ENCODE measurements around the gene CSNK1G3. TPM values are rescaled to one million over a fixed set of nuclear protein-coding genes. Genes with fewer than 3 reads are reported as not detected.

CSNK1G3 gene
- total RNA-seq, 4 donors from 2014 or later, result 17.4 to 82.6 (median 42.5) TPM

DNA sequence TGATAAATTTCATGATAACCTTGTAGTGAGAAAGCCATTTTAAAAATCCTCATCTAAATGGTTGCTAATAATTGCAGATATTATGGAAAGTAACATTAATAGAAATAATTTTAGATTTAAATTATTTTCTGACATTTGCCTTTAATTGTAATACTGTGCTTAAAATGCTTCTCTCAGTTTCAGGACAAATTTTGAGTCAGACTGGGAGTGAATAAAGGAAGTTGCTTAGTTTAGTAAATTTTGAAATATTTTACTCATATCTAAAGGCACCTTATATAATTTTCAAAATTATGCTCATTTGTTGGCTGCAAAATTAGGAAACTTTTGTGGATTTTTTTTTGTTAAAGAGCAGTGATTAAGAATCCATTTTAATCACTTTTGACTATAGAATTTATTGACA lies 93.8 kb downstream of the CSNK1G3 start:
- H3K27me3 ChIP-seq, result no peaks in the 10 kb centered on the region
- no peak for TF ChIP-seq POLR2A (IDR thresholded peaks at IDR 0.05)
- TF ChIP-seq, protein P1, sequence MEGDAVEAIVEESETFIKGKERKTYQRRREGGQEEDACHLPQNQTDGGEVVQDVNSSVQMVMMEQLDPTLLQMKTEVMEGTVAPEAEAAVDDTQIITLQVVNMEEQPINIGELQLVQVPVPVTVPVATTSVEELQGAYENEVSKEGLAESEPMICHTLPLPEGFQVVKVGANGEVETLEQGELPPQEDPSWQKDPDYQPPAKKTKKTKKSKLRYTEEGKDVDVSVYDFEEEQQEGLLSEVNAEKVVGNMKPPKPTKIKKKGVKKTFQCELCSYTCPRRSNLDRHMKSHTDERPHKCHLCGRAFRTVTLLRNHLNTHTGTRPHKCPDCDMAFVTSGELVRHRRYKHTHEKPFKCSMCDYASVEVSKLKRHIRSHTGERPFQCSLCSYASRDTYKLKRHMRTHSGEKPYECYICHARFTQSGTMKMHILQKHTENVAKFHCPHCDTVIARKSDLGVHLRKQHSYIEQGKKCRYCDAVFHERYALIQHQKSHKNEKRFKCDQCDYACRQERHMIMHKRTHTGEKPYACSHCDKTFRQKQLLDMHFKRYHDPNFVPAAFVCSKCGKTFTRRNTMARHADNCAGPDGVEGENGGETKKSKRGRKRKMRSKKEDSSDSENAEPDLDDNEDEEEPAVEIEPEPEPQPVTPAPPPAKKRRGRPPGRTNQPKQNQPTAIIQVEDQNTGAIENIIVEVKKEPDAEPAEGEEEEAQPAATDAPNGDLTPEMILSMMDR (IDR thresholded peaks at IDR 0.05), result no peak
- DNase-seq, result no peak
- H3K9me3 ChIP-seq, result no peaks in the 10 kb centered on the region
- peaks cover 0 to 22% (median 0%) of the 10 kb centered on the region in 3 donors for H3K36me3 ChIP-seq
- intact Hi-C loops (cut with DNase I), result no loop called here
- no peak overlapping the region for H3K4me3 ChIP-seq
- no peak overlapping the region for H3K27ac ChIP-seq
- H3K4me1 ChIP-seq, result no peaks in the 10 kb centered on the region

DNA sequence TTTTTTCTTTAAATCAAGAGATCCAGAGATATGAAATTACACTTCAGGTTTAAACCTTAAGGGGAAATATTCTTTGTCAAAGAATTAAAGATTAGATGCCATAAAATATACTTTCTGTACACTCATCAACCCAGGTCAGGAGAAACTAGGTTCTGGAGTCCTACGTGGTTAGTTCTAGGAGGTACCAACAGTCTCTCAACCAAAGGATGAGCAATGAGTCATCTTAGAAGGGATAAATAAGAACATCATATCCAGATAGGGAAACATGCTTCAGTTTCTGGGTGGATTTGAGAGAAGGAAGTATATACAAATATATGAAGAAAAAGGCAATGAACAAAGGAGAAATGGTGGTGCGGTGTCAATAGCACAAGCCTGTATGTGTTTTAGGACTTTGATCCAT lies 98.2 kb downstream of the CSNK1G3 start:
- WGBS, 2 donors, result 87 to 95% methylated on average over 2 of the region's 2 CpGs
- intact Hi-C loops (cut with DNase I), result no loop called here
- Histone ChIP-seq H3K36me3 (peaks cover 0 to 26% (median 0%) of the 10 kb centered on the region in 3 donors), H3K4me3 (no peak overlapping the region), H3K4me1 (no peaks in the 10 kb centered on the region), H3K27ac (no peak overlapping the region), H3K9me3 (no peaks in the 10 kb centered on the region), H3K27me3 (no peaks in the 10 kb centered on the region)
- TF ChIP-seq, protein P1 (IDR thresholded peaks at IDR 0.05), result no peak
- no peak for TF ChIP-seq POLR2A (IDR thresholded peaks at IDR 0.05)
- DNase-seq, result no peak

DNA sequence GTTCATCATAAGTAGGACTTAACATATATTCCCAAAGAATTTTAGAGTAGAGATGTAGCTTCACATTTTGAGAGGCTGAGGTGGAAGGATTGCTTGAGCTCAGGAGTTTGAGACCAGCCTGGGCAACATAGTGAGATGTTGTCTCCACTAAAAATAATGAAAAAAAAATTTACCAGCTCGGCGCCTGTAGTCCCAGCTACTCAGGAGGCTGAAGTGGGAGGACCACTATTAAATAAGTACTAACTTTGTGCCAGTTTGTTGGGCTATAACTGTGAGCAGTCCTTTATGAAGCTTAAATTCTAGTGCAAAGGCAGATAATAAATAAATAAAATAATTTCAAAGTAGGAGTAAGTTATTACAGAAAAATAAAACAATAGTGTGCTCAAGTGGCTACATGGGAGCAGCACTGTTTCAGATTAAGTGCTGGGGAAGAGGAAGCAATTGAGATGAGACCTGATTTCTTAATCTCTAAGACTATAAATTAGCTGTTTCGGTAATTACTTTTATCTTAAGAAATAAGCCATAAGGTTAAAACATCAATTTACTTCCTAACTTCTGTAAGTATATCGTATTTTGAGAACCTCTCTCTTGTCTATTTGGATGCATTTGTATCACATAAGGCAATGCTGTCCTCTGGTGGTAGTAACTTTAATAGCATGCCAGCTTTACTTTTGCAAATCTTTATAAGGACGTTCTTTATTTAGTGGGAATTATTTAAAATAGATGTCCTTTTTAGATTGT lies 98.9 kb downstream of the CSNK1G3 start:
- no peak for TF ChIP-seq POLR2A (IDR thresholded peaks at IDR 0.05)
- TF ChIP-seq, protein P1 (IDR thresholded peaks at IDR 0.05), result peak; percentile 86 to 98 (median 96)

DNA sequence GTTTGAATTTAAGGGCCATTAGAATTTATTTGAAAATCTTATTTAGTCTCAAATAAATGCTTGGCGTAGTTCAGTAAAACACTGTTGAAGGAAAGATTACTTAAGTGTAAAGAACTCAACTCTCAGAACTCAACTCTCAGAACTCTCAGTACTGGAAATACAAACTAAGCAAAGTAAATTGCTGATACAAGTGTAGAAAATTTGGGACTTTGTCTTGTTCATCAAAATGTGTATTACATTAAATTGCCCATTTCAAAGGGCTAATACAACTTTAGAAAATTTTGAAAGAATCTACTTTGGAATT lies 99.4 kb downstream of the CSNK1G3 start:
- H3K36me3 ChIP-seq, result peaks cover 0 to 37% (median 0%) of the 10 kb centered on the region in 3 donors
- no peak overlapping the region for H3K4me3 ChIP-seq
- no peaks in the 10 kb centered on the region for H3K4me1 ChIP-seq
- intact Hi-C loops (cut with DNase I), result no loop called here
- H3K27ac ChIP-seq, result no peak overlapping the region
- no peaks in the 10 kb centered on the region for H3K9me3 ChIP-seq
- WGBS, 2 donors, result 50 to 52% methylated on average over 1 of the region's 1 CpG
- no peak for DNase-seq
- no peaks in the 10 kb centered on the region for H3K27me3 ChIP-seq
- TF ChIP-seq POLR2A (IDR thresholded peaks at IDR 0.05), result no peak
- TF ChIP-seq, protein P1 (IDR thresholded peaks at IDR 0.05), result no peak

More for the DNA sequence above, 98.9 kb downstream of the CSNK1G3 start:
- H3K4me1 ChIP-seq, result no peaks in the 10 kb centered on the region
- peaks cover 0 to 32% (median 0%) of the 10 kb centered on the region in 3 donors for H3K36me3 ChIP-seq
- no peaks in the 10 kb centered on the region for H3K27me3 ChIP-seq
- intact Hi-C loops (cut with DNase I), result no loop called here
- no peaks in the 10 kb centered on the region for H3K9me3 ChIP-seq
- no peak overlapping the region for H3K4me3 ChIP-seq
- 33 to 43% methylated on average over 5 of the region's 5 CpGs for WGBS, 2 donors
- no peak for DNase-seq
- H3K27ac ChIP-seq, result no peak overlapping the region

DNA sequence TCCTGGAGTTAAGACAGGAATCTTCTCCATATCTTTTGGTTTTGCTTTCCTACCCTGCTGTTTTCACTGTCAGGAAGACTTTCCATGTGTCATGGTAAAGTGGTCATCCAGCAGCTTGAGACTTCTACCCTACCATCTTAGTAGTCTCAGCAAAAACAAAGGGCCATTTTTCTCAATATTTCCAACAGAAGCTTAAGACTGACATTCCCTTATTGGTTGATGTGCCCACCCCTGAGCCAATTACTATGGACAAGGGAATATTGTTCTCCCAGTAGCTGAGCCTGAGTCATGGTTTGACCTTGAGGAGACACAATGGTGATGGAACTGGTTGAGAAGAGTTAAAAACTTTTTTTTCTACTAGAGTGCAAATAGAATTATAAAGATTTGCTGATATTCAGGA lies 105.6 kb downstream of the CSNK1G3 start:
- intact Hi-C loops (cut with DNase I), result no loop called here
- TF ChIP-seq POLR2A (IDR thresholded peaks at IDR 0.05), result no peak
- TF ChIP-seq, protein P1 (IDR thresholded peaks at IDR 0.05), result no peak
- H3K4me1 ChIP-seq, result no peaks in the 10 kb centered on the region
- H3K36me3 ChIP-seq, result peaks cover 0 to 39% (median 0%) of the 10 kb centered on the region in 3 donors
- H3K27me3 ChIP-seq, result no peaks in the 10 kb centered on the region
- no peaks in the 10 kb centered on the region for H3K9me3 ChIP-seq
- DNase-seq, result no peak
- no peak overlapping the region for H3K4me3 ChIP-seq
- H3K27ac ChIP-seq, result no peak overlapping the region
